ENCODE results near the gene SLC35B1.

- TF ChIP-seq CTCF (IDR thresholded peaks at IDR 0.05; ENCODE audit: low read length): no peak
- no peak for TF ChIP-seq EZH2 (IDR thresholded peaks at IDR 0.05; ENCODE audit: borderline replicate concordance, low read length)
These were observed 37.7 kb upstream of the SLC35B1 start for GRCh38 chr17:49745175-49746139.
